ENCODE results near the gene DLGAP1.

DNA sequence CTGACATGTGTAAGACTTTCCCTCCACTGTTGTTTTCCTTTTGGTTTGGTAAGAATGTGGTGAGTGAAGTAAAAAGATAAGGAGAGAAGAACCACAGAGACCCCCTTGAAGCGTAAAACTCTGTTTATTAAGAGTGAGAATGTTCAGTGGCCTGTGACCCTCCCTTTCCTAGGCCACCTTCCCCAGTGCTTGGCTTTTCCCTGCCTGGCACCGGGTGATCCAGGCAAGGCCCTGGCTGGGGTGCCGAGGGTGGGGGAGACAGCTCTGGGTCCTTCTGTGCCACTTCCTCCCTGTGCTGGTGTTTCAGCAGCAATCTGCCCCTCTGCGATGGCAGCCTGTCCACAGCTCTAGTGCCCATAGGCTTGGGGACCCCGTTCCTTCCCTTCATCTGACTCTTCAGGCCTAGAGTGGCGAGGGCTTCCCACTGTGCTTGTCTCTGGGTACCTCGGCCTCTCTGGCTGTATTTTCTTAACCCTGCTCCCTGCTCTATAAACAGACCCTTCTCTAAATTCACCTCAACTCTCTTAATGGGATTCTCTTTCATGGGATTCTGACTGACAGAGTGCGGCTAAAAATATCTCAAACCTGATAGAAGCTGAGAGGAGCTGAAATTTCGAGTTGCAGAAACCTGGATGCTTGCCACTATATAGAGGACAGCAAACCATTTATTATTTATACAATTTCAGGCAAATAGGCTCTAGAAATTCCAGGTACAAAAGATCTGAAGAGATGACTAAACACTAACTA is 461.0 kb downstream of the DLGAP1 start:
- TF ChIP-seq FOXJ3 (CRISPR knock-in tag; IDR thresholded peaks at IDR 0.05; ENCODE audit: borderline replicate concordance) (no peak), MAX (CRISPR knock-in tag; IDR thresholded peaks at IDR 0.05) (no peak)

Data from WTC11 (cell line).